ENCODE measurements around the gene NPEPL1. TPM values are rescaled to one million over a fixed set of nuclear protein-coding genes. Genes with fewer than 3 reads are reported as not detected.
A peak's percentile ranks its signal among the peaks of the same experiment; 100 is the strongest.

The NPEPL1 gene
- total RNA-seq, 1 donor from 2014 or later, result 41.6 TPM

DNA sequence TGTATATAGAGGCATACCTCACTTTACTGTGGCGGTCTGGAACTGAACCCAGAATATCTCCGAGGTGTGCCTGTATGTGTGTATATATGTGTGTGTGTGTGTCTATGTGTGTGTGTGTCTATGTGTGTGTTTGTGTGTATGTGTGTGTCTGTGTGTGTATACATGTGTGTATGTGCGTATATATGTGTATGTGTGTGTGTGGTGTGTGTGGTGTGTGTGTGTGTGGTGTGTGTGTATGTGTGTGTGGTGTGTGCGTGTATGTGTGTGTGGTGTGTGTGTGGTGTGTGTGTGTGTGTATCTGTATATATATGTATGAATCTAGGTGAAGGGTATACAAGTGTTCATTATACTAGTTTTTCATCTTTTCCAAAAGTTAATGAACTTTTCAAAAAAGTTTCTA lies 4.2 kb upstream of the NPEPL1 start:
- H3K4me3 ChIP-seq, result no peak overlapping the region
- no peaks in the 10 kb centered on the region for H3K36me3 ChIP-seq
- no peaks in the 10 kb centered on the region for H3K9me3 ChIP-seq
- peaks cover 23% of the 10 kb centered on the region for H3K4me1 ChIP-seq
- H3K27me3 ChIP-seq, result no peaks in the 10 kb centered on the region
- intact Hi-C loops (cut with DNase I), result no loop called here
- ATAC-seq (no peak), DNase-seq (no peak)
- H3K27ac ChIP-seq, result no peak overlapping the region
- no peak for TF ChIP-seq CTCF (IDR thresholded peaks at IDR 0.05)

- Histone ChIP-seq H3K9me3 (no peaks in the 10 kb centered on the region), H3K4me1 (peaks cover 27% of the 10 kb centered on the region), H3K27me3 (no peaks in the 10 kb centered on the region), H3K27ac (no peak overlapping the region), H3K4me3 (no peak overlapping the region), H3K36me3 (no peaks in the 10 kb centered on the region)
- intact Hi-C loops (cut with DNase I), result no loop called here
- TF ChIP-seq CTCF (IDR thresholded peaks at IDR 0.05), result no peak
- ATAC-seq, result peak; percentile 2
- DNase-seq, result no peak
Measured at GRCh38 chr20:58688840-58689239, 3.8 kb upstream of the NPEPL1 start.

GRCh38 chr20:58690396-58691135 lies 2.0 kb upstream of the NPEPL1 start:
- H3K4me1 ChIP-seq, result peaks cover 34% of the 10 kb centered on the region
- TF ChIP-seq CTCF (IDR thresholded peaks at IDR 0.05), result no peak
- intact Hi-C loops (cut with DNase I), result no loop called here
- H3K27me3 ChIP-seq, result no peaks in the 10 kb centered on the region
- peaks cover 4% of the 10 kb centered on the region for H3K36me3 ChIP-seq
- H3K4me3 ChIP-seq, result no peak overlapping the region
- peak overlapping the region; percentile 96 for H3K27ac ChIP-seq
- DNase-seq (no peak), ATAC-seq (peak; percentile 7)
- no peaks in the 10 kb centered on the region for H3K9me3 ChIP-seq

DNA sequence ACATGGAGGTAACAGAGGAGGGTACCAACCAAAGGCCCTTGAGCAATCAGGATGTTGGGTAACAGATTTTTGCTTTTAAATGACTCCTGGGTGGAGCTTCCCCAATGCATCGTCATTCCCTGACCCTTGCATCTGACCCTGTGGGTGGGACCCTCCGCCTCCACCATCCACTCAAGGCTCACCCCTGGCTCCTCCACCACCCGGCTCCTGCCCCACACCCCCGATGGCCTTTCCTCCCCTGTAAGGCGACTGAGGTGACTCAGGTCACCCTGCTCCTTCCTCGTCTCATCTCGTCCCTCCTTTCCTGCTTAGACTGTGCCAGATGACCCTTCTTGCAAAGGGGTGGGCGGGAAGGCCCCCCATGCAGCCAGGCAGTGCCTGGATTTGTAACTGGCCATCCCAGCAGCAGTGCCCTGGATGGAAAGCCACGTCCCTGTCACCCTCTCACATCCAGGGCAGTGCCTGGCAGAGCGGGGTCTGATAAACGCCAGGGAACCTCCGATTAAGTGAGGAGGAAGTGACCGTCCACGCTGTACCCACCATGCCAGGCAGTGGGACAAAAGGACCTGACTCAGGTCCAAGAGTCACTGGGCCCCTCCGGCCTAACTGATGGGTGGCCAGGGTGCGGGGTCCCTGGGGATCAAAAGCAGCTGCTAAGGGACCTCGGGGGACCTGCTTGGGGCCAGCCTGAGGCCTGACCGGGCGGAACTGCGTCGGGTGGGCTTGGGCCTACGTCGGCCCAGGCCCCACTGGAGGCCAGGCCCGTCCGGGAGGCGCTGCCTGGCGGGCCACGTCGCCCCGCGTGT lies 624 bp upstream of the NPEPL1 start:
- peak; percentile 86 for DNase-seq
- H3K36me3 ChIP-seq, result peaks cover 18% of the 10 kb centered on the region
- H3K9me3 ChIP-seq, result no peaks in the 10 kb centered on the region
- H3K4me3 ChIP-seq, result peak overlapping the region; percentile 23
- intact Hi-C loops (cut with DNase I), result no loop called here
- ATAC-seq, result peak; percentile 75
- H3K27me3 ChIP-seq, result no peaks in the 10 kb centered on the region
- H3K27ac ChIP-seq, result peak overlapping the region; percentile 96
- H3K4me1 ChIP-seq, result peaks cover 34% of the 10 kb centered on the region
- no peak for TF ChIP-seq CTCF (IDR thresholded peaks at IDR 0.05)

GRCh38 chr20:58693226-58694006 lies 816 bp downstream of the NPEPL1 start:
- TF ChIP-seq CTCF (IDR thresholded peaks at IDR 0.05), result no peak
- peak overlapping the region; percentile 60 for H3K4me3 ChIP-seq
- no peaks in the 10 kb centered on the region for H3K27me3 ChIP-seq
- H3K9me3 ChIP-seq, result no peaks in the 10 kb centered on the region
- peaks cover 34% of the 10 kb centered on the region for H3K4me1 ChIP-seq
- H3K27ac ChIP-seq, result peak overlapping the region; percentile 86
- peaks cover 28% of the 10 kb centered on the region for H3K36me3 ChIP-seq
- peak; percentile 8 for ATAC-seq
- intact Hi-C loops (cut with DNase I), result no loop called here
- peak; percentile 77 for DNase-seq

Measured in upper lobe of right lung (tissue), 1 donor.